K562 (cell line): Measurements from ENCODE around the gene NOSTRIN. TPM values are rescaled to one million over a fixed set of nuclear protein-coding genes. Genes with fewer than 3 reads are reported as not detected.

Experiments used
- CBFA2T2 ChIP-seq: fragments of 450-650 bp; conservative IDR thresholded peaks from 2 replicates; pipeline ENCODE4 v1.6.1; 2017; ENCODE audit warnings: mild to moderate bottlenecking
- CC2D1A ChIP-seq: fragments of 450-650 bp; IDR thresholded peaks from 2 replicates; pipeline ENCODE4 v1.6.1; 2017; ENCODE audit warnings: mild to moderate bottlenecking
- CREB3 ChIP-seq: fragments of 450-650 bp; conservative IDR thresholded peaks from 2 replicates; pipeline ENCODE4 v1.6.1; 2016; ENCODE audit warnings: missing genetic modification characterization, low read depth, mild to moderate bottlenecking, missing compliant biosample characterization, moderate library complexity
- CXXC5 ChIP-seq: fragments of 250-450 bp; sonication (Bioruptor Pico); IDR thresholded peaks from 2 replicates; pipeline ENCODE4 v1.8.0; 2022; ENCODE audit warnings: inconsistent platforms, mild to moderate bottlenecking, moderate library complexity
- FOXJ2 ChIP-seq: fragments of 200-800 bp; sonication (Bioruptor generic); IDR thresholded peaks from 2 replicates; pipeline ENCODE4 v1.6.1; 2016; ENCODE audit warnings: missing genetic modification characterization, missing compliant biosample characterization
- GABPB1 ChIP-seq: sonication (generic); formaldehyde crosslinking; IDR thresholded peaks from 2 replicates; pipeline ENCODE4 v1.8.0; 2022; ENCODE audit warnings: mild to moderate bottlenecking, missing genetic modification reagents
- HMBOX1 ChIP-seq: sonication (generic); IDR thresholded peaks from 2 replicates; pipeline ENCODE4 v1.6.1; 2016
- HNRNPUL1 ChIP-seq: fragments of 200-400 bp; formaldehyde crosslinking; IDR thresholded peaks from 2 replicates; pipeline ENCODE4 v1.6.1; 2017; ENCODE audit warnings: low read length
- MAFF ChIP-seq: IDR thresholded peaks from 2 replicates; pipeline ENCODE4 v1.6.1; 2012; ENCODE audit warnings: low read length, improper control_type of control experiment
- NR2F6 ChIP-seq: fragments of 450-650 bp; formaldehyde crosslinking; IDR thresholded peaks from 2 replicates; pipeline ENCODE4 v1.4.0; 2020; ENCODE audit warnings: mild to moderate bottlenecking
- POLR2H ChIP-seq: IDR thresholded peaks from 2 replicates; pipeline ENCODE4 v1.6.1; 2016; ENCODE audit warnings: missing genetic modification characterization, low read depth, mild to moderate bottlenecking, control low read depth, missing compliant biosample characterization, moderate library complexity
- POLR3G ChIP-seq: IDR thresholded peaks from 2 replicates; pipeline ENCODE4 v1.6.1; 2011; ENCODE audit not compliant: insufficient read length, insufficient replicate concordance; ENCODE audit errors: extremely low read depth
- RAD21 ChIP-seq, 2 experiments: fragments of 250-450 bp in 1 of 2; fragments of 450-650 bp in 1 of 2; sonication (Bioruptor Pico) in 1 of 2; formaldehyde crosslinking in 1 of 2; IDR thresholded peaks in 1 of 2; conservative IDR thresholded peaks in 1 of 2; 2 replicates each; pipeline versions ENCODE4 v1.4.0 to v1.8.0; 2020 to 2022; ENCODE audit warnings: mild to moderate bottlenecking in 2 of 2, moderate library complexity in 1 of 2
- SNIP1 ChIP-seq: fragments of 450-650 bp; IDR thresholded peaks from 2 replicates; pipeline ENCODE4 v1.7.1; 2017; ENCODE audit warnings: low read depth, mild to moderate bottlenecking
- TCF7L2 ChIP-seq: fragments of 150-350 bp; IDR thresholded peaks from 2 replicates; pipeline ENCODE4 v1.6.1; 2016; ENCODE audit warnings: low read depth, mild to moderate bottlenecking, low read length, moderate library complexity
- TFAP4 ChIP-seq: sonication (generic); formaldehyde crosslinking; IDR thresholded peaks from 2 replicates; pipeline ENCODE4 v1.8.0; 2022; ENCODE audit warnings: missing genetic modification reagents, mild to moderate bottlenecking, moderate library complexity, borderline replicate concordance
- TRIM24 ChIP-seq, 2 experiments: fragments of 450-650 bp; IDR thresholded peaks; 2 replicates each; pipeline ENCODE4 v1.6.1; 2016
- ZNF436 ChIP-seq: fragments of 250-450, 450-650 bp; sonication (Bioruptor Pico); formaldehyde crosslinking; IDR thresholded peaks from 2 replicates; pipeline ENCODE4 v1.7.0; 2020; ENCODE audit warnings: mild to moderate bottlenecking
- polyA plus RNA-seq, 8 experiments: library from polyadenylated mRNA; depleted of rRNA in 4 of 8; stranded (reverse) in 5 of 8; unstranded in 3 of 8; fragments of >200 nt; fragmentation: Nextera tagmentation in 2 of 8; fragmentation: Illumina TruSeq in 1 of 8; extraction: Ambion mirVana in 2 of 8; extraction: Trizol in 1 of 8; gene quantifications; 2 replicates each; pipeline versions ENCODE4 v1.2.1 to v1.2.3, GENCODE V29; 2011 to 2014; ENCODE audit warnings: inconsistent platforms in 1 of 8, missing spikeins in 1 of 8
- total RNA-seq, 7 experiments: library from RNA; depleted of rRNA in 6 of 7; stranded (reverse); fragments of >200 nt in 6 of 7; fragmentation: Illumina TruSeq in 2 of 7; extraction: Trizol in 2 of 7; gene quantifications; 2 replicates each; pipeline versions ENCODE4 v1.2.1 to v1.2.3, GENCODE V29; 2011 to 2021; ENCODE audit warnings: low replicate concordance in 1 of 7
- TF ChIP-seq, protein P1 (sequence below): fragments of 200-800 bp; sonication (Bioruptor generic); IDR thresholded peaks from 2 replicates; pipeline ENCODE4 v1.6.1; 2017; ENCODE audit warnings: missing genetic modification characterization, missing compliant biosample characterization
- TF ChIP-seq, protein P2 (sequence below): fragments of 250-450 bp; sonication (Bioruptor Pico); IDR thresholded peaks from 2 replicates; pipeline ENCODE4 v1.4.0; 2020
- TF ChIP-seq, protein P3 (sequence below): fragments of 450-650 bp; IDR thresholded peaks from 2 replicates; pipeline ENCODE4 v1.7.0; 2016; ENCODE audit warnings: borderline replicate concordance

Gene NOSTRIN
- total and polyA plus RNA-seq, 9 of the 15 experiments (the other 6 are each of a cell fraction or from before 2014, with no cell fraction given): 26.7 to 82.9 (median 56.3) TPM

DNA sequence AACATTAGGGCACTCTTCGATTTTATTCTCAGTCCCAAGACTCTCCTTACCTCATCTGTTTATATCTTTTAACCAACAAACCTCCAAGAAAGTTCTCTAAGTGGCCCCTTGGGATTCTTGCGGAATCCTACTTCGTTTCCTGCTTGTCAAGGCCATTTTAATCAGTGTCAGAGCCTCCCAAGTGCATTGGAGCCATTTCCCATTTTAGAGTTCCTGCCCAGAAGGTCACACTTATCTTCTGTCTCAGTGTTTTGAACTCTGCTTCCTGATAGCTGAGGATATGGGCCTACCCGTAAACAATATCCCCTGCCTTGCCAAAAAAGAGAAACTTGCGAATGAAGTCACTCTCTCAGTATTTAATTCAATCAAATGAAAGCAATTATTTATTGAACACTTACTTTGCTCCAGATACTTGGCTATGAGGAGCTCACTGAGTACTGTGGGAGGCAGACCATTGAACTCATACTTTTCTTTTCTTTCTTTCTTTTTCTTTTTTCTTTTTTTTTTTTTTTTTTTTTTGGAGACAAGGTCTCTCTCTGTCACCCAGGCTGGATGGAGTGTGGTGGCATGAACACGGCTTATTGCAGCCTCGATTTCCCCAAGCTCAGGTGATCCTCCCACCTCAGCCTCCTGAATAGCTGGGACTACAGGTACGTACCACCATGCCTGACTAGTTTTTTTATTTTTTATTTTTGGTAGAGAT, 5.7 kb upstream of the NOSTRIN start (continued):
- TF ChIP-seq SNIP1: 0 out of 2 replicates have a peak, but pooled peaks have one; percentile 30
- peak; percentile 49 for TF ChIP-seq CC2D1A
- 0 out of 2 replicates have a peak, but pooled peaks have one; percentile 11 for TF ChIP-seq HMBOX1
- TF ChIP-seq POLR3G: no peak
- TF ChIP-seq CBFA2T2: peak; percentile 61
- TF ChIP-seq MAFF: no peak
- no peak for TF ChIP-seq TFAP4 (CRISPR knock-in tag)
- TF ChIP-seq RAD21 (CRISPR knock-in tag; conservative IDR thresholded peaks at IDR 0.05 in 1 of 2, IDR thresholded peaks at IDR 0.05 in 1 of 2): 0 out of 4 replicates have a peak, but pooled peaks of 1 of the 2 experiments have one; percentile 15
- TF ChIP-seq, protein P1, sequence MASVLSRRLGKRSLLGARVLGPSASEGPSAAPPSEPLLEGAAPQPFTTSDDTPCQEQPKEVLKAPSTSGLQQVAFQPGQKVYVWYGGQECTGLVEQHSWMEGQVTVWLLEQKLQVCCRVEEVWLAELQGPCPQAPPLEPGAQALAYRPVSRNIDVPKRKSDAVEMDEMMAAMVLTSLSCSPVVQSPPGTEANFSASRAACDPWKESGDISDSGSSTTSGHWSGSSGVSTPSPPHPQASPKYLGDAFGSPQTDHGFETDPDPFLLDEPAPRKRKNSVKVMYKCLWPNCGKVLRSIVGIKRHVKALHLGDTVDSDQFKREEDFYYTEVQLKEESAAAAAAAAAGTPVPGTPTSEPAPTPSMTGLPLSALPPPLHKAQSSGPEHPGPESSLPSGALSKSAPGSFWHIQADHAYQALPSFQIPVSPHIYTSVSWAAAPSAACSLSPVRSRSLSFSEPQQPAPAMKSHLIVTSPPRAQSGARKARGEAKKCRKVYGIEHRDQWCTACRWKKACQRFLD (CRISPR knock-in tag): peak; percentile 80; the same call in 1 of the 2 replicates
- TF ChIP-seq, protein P2, sequence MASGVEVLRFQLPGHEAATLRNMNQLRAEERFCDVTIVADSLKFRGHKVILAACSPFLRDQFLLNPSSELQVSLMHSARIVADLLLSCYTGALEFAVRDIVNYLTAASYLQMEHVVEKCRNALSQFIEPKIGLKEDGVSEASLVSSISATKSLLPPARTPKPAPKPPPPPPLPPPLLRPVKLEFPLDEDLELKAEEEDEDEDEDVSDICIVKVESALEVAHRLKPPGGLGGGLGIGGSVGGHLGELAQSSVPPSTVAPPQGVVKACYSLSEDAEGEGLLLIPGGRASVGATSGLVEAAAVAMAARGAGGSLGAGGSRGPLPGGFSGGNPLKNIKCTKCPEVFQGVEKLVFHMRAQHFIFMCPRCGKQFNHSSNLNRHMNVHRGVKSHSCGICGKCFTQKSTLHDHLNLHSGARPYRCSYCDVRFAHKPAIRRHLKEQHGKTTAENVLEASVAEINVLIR (CRISPR knock-in tag): no peak
- TF ChIP-seq ZNF436 (CRISPR knock-in tag): no peak
- no peak for TF ChIP-seq GABPB1
- peak; percentile 84; the same call in 1 of the 2 replicates for TF ChIP-seq FOXJ2
- TF ChIP-seq, protein P3, sequence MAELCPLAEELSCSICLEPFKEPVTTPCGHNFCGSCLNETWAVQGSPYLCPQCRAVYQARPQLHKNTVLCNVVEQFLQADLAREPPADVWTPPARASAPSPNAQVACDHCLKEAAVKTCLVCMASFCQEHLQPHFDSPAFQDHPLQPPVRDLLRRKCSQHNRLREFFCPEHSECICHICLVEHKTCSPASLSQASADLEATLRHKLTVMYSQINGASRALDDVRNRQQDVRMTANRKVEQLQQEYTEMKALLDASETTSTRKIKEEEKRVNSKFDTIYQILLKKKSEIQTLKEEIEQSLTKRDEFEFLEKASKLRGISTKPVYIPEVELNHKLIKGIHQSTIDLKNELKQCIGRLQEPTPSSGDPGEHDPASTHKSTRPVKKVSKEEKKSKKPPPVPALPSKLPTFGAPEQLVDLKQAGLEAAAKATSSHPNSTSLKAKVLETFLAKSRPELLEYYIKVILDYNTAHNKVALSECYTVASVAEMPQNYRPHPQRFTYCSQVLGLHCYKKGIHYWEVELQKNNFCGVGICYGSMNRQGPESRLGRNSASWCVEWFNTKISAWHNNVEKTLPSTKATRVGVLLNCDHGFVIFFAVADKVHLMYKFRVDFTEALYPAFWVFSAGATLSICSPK: 0 out of 2 replicates have a peak, but pooled peaks have one; percentile 66
- no peak for TF ChIP-seq HNRNPUL1
- peak; percentile 21 for TF ChIP-seq CXXC5
- peak in 1 of 2 experiments; percentile 47; a peak in 1 of 4 replicates for TF ChIP-seq TRIM24 (IDR thresholded peaks at IDR 0.05)
- no peak for TF ChIP-seq CREB3 (tag)
- TF ChIP-seq NR2F6 (CRISPR knock-in tag): no peak
- TF ChIP-seq TCF7L2: no peak
- peak; percentile 58; the same call in 1 of the 2 replicates for TF ChIP-seq POLR2H (tag)
